H9 (cell line): Measurements from ENCODE around the gene DRGX. TPM values are rescaled to one million over a fixed set of nuclear protein-coding genes. Genes with fewer than 3 reads are reported as not detected.

Experiments used
- DNase-seq: peaks from one replicate; pipeline ENCODE4 v3.0.0-alpha.2; 2017
- H2AFZ ChIP-seq: one replicate; pipeline ENCODE4 v1.6.1; 2013; ENCODE audit warnings: mild to moderate bottlenecking, low read length, control low read depth, moderate library complexity
- H2AK5ac ChIP-seq: 2 replicates; pipeline ENCODE4 v1.6.1; 2013; ENCODE audit warnings: low read length, control low read depth, mixed read lengths; ENCODE audit not compliant: insufficient read length
- H2BK120ac ChIP-seq: one replicate; pipeline ENCODE4 v1.6.1; 2013; ENCODE audit warnings: low read depth, mild to moderate bottlenecking, low read length, control low read depth, inconsistent platforms; ENCODE audit not compliant: poor library complexity, severe bottlenecking
- H2BK12ac ChIP-seq: 2 replicates; pipeline ENCODE4 v1.6.1; 2013; ENCODE audit warnings: low read length, control low read depth, mixed read lengths, low read depth; ENCODE audit not compliant: insufficient read length
- H2BK15ac ChIP-seq: 2 replicates; pipeline ENCODE4 v1.6.1; 2013; ENCODE audit warnings: low read depth, low read length, control low read depth
- H2BK20ac ChIP-seq: one replicate; pipeline ENCODE4 v1.6.1; 2013; ENCODE audit warnings: low read depth, mild to moderate bottlenecking, low read length, control low read depth, inconsistent platforms; ENCODE audit not compliant: poor library complexity, severe bottlenecking
- H2BK5ac ChIP-seq: 2 replicates; pipeline ENCODE4 v1.6.1; 2013; ENCODE audit warnings: low read length, control low read depth, mixed read lengths; ENCODE audit not compliant: insufficient read length
- H3K14ac ChIP-seq: 2 replicates; pipeline ENCODE4 v1.6.1; 2013; ENCODE audit warnings: low read length, control low read depth; ENCODE audit not compliant: insufficient read depth
- H3K18ac ChIP-seq: 2 replicates; pipeline ENCODE4 v1.6.1; 2013; ENCODE audit warnings: low read depth, mild to moderate bottlenecking, mixed read lengths, low read length, control low read depth; ENCODE audit not compliant: insufficient read length
- H3K23ac ChIP-seq: 2 replicates; pipeline ENCODE4 v1.6.1; 2013; ENCODE audit warnings: low read length, control low read depth, mixed read lengths, low read depth; ENCODE audit not compliant: insufficient read length
- H3K23me2 ChIP-seq: 2 replicates; pipeline ENCODE4 v1.6.1; 2013; ENCODE audit warnings: low read depth, mild to moderate bottlenecking, mixed read lengths, low read length, control low read depth; ENCODE audit not compliant: insufficient read length, poor library complexity, severe bottlenecking
- H3K27ac ChIP-seq: 2 replicates; pipeline ENCODE4 v1.5.1; 2013; ENCODE audit warnings: low read length, control low read depth, mixed read lengths, low read depth; ENCODE audit not compliant: insufficient read length
- H3K27me3 ChIP-seq: 2 replicates; pipeline ENCODE4 v1.6.1; 2013; ENCODE audit warnings: low read length, control low read depth, inconsistent platforms; ENCODE audit not compliant: insufficient read depth
- H3K4ac ChIP-seq: 2 replicates; pipeline ENCODE4 v1.6.1; 2013; ENCODE audit warnings: low read depth, mild to moderate bottlenecking, control low read depth, inconsistent platforms, low read length, moderate library complexity
- H3K4me1 ChIP-seq: 2 replicates; pipeline ENCODE4 v1.6.1; 2013; ENCODE audit warnings: low read length, control low read depth, inconsistent platforms; ENCODE audit not compliant: insufficient read depth
- H3K4me2 ChIP-seq: 2 replicates; pipeline ENCODE4 v1.6.1; 2013; ENCODE audit warnings: low read length, control low read depth, mixed read lengths; ENCODE audit not compliant: insufficient read length, insufficient read depth
- H3K56ac ChIP-seq: 2 replicates; pipeline ENCODE4 v1.6.1; 2013; ENCODE audit warnings: low read depth, mild to moderate bottlenecking, mixed read lengths, low read length, control low read depth; ENCODE audit not compliant: insufficient read length
- H3K79me1 ChIP-seq: 2 replicates; pipeline ENCODE4 v1.6.1; 2013; ENCODE audit warnings: low read depth, mild to moderate bottlenecking, moderate library complexity, low read length, control low read depth, inconsistent platforms; ENCODE audit not compliant: insufficient read depth, poor library complexity, severe bottlenecking
- H3K79me2 ChIP-seq: 2 replicates; pipeline ENCODE4 v1.6.1; 2013; ENCODE audit warnings: low read length, control low read depth, inconsistent platforms; ENCODE audit not compliant: insufficient read depth
- H3K9ac ChIP-seq: 2 replicates; pipeline ENCODE4 v1.6.1; 2013; ENCODE audit warnings: low read length, control low read depth, mixed read lengths; ENCODE audit not compliant: insufficient read length; ENCODE audit errors: extremely low read depth
- H3K9me3 ChIP-seq: one replicate; pipeline ENCODE4 v1.6.1; 2013; ENCODE audit warnings: low read depth, low read length, inconsistent platforms; ENCODE audit not compliant: control insufficient read depth
- H3T11ph ChIP-seq: one replicate; pipeline ENCODE4 v1.6.1; 2013; ENCODE audit warnings: mild to moderate bottlenecking, low read length, control low read depth, inconsistent platforms
- H4K20me1 ChIP-seq: one replicate; pipeline ENCODE4 v1.6.1; 2013; ENCODE audit not compliant: control insufficient read depth, insufficient read length, insufficient read depth
- H4K5ac ChIP-seq: 2 replicates; pipeline ENCODE4 v1.6.1; 2013; ENCODE audit warnings: low read depth, mild to moderate bottlenecking, mixed read lengths, low read length, control low read depth; ENCODE audit not compliant: insufficient read length
- H4K8ac ChIP-seq: replicated peaks from 2 replicates; pipeline ENCODE4 v1.6.1; 2013; ENCODE audit warnings: low read length, control low read depth, mixed read lengths, low read depth; ENCODE audit not compliant: insufficient read length
- H4K91ac ChIP-seq: 2 replicates; pipeline ENCODE4 v1.6.1; 2013; ENCODE audit warnings: low read depth, mild to moderate bottlenecking, moderate library complexity, mixed read lengths, low read length, control low read depth; ENCODE audit not compliant: insufficient read length
- H3K27ac Mint-ChIP-seq, 3 experiments: 2 replicates in 2 of 3; 3 replicates in 1 of 3; pipeline ENCODE4 v1.8.0; 2020 to 2021; ENCODE audit warnings: mixed read lengths in 3 of 3, mild to moderate bottlenecking in 1 of 3, moderate library complexity in 1 of 3
- H3K27me3 Mint-ChIP-seq: 2 replicates; pipeline ENCODE4 v1.8.0; 2021; ENCODE audit warnings: low read depth, mild to moderate bottlenecking, moderate library complexity, mixed read lengths
- H3K36me3 Mint-ChIP-seq, 3 experiments: 2 replicates in 2 of 3; 3 replicates in 1 of 3; pipeline ENCODE4 v1.8.0; 2020 to 2021; ENCODE audit warnings: low read depth in 3 of 3, mixed read lengths in 3 of 3; ENCODE audit not compliant: insufficient read depth in 1 of 3
- H3K4me1 Mint-ChIP-seq, 2 experiments: 2 replicates each; pipeline ENCODE4 v1.8.0; 2020; ENCODE audit warnings: mixed read lengths in 2 of 2
- H3K4me3 Mint-ChIP-seq, 2 experiments: 2 replicates in 1 of 2; 3 replicates in 1 of 2; pipeline ENCODE4 v1.8.0; 2020 to 2021; ENCODE audit warnings: mild to moderate bottlenecking in 2 of 2, mixed read lengths in 2 of 2, moderate library complexity in 1 of 2
- H3K9me3 Mint-ChIP-seq, 2 experiments: 2 replicates in 1 of 2; 3 replicates in 1 of 2; pipeline ENCODE4 v1.8.0; 2020; ENCODE audit warnings: mild to moderate bottlenecking in 2 of 2, mixed read lengths in 2 of 2, moderate library complexity in 1 of 2
- CTCF ChIP-seq: fragments of 200-600 bp; sonication (generic); conservative IDR thresholded peaks from 3 replicates; pipeline ENCODE4 v1.8.0; 2021; ENCODE audit warnings: antibody characterized with exemption, mild to moderate bottlenecking
- total RNA-seq: library from RNA; stranded (reverse); gene quantifications from 2 replicates; pipeline ENCODE4 v1.2.1, GENCODE V29; 2021

The DRGX gene
- total RNA-seq, 1 experiment from 2014 or later: not detected

DNA sequence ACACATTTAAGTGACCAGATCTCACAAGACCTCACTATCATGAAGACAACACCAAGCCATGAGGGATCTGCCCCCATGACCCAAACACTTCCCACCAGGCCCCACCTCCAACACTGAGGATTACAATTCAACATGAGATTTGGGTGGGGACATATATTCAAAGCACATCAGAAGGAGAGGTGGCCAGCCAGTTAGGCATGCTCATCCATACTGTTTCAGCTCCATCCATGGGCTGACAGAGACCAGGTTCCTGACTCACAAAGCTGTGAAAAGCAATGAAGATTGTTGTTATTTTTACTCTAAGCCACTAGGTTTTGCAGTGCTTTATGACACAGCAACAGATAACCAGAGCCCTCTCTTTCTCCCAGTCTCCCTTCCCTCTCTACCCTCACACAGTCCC, 60.9 kb downstream of the DRGX start:
- no peaks in the 10 kb centered on the region for H3K36me3 Mint-ChIP-seq

More for the DNA sequence above, 60.9 kb downstream of the DRGX start:
- H3K9me3 Mint-ChIP-seq: no peaks in the 10 kb centered on the region; a peak in 1 of 5 replicates
- no peaks in the 10 kb centered on the region for H3K4me1 ChIP-seq
- H3K27me3 Mint-ChIP-seq: peaks cover 16% of the 10 kb centered on the region
- no peak overlapping the region for H3K23ac ChIP-seq
- H2BK15ac ChIP-seq: no peak overlapping the region
- no peaks in the 10 kb centered on the region for H3K9me3 ChIP-seq
- no peaks in the 10 kb centered on the region for H3K79me2 ChIP-seq
- DNase-seq: no peak
- no peak overlapping the region for H3K9ac ChIP-seq
- H2BK120ac ChIP-seq: no peak overlapping the region
- H3K4ac ChIP-seq: no peak overlapping the region
- peaks cover 0 to 3% of the 10 kb centered on the region in 2 experiments; a peak in 1 of 4 replicates for H3K4me1 Mint-ChIP-seq
- H3K4me3 Mint-ChIP-seq: no peak overlapping the region
- no peak overlapping the region for H3K18ac ChIP-seq
- H4K20me1 ChIP-seq: no peaks in the 10 kb centered on the region
- no peak overlapping the region for H2BK20ac ChIP-seq
- no peak overlapping the region for H4K5ac ChIP-seq
- no peak overlapping the region for H3T11ph ChIP-seq
- no peak overlapping the region for H2BK12ac ChIP-seq
- H3K27me3 ChIP-seq: no peaks in the 10 kb centered on the region
- no peak overlapping the region for H2BK5ac ChIP-seq
- TF ChIP-seq CTCF: no peak
- no peak overlapping the region for H3K4me2 ChIP-seq
- no peak overlapping the region for H2AK5ac ChIP-seq
- no peak overlapping the region for H3K14ac ChIP-seq
- no peak overlapping the region for H3K27ac ChIP-seq
- H2AFZ ChIP-seq: no peak overlapping the region
- H3K56ac ChIP-seq: no peak overlapping the region
- H4K8ac ChIP-seq: no peak overlapping the region
- H3K23me2 ChIP-seq: no peaks in the 10 kb centered on the region
- H3K79me1 ChIP-seq: no peaks in the 10 kb centered on the region
- H4K91ac ChIP-seq: no peak overlapping the region
- peak overlapping the region in 1 of 3 experiments; percentile 19; a peak in 1 of 7 replicates for H3K27ac Mint-ChIP-seq
